Panc1 (cell line): ENCODE data around the gene SLC44A4. TPM values are rescaled to one million over a fixed set of nuclear protein-coding genes. Genes with fewer than 3 reads are reported as not detected.
A peak's percentile ranks its signal among the peaks of the same experiment; 100 is the strongest.

Source experiments
- ATAC-seq: fragments of 200-7000 bp; cut with Tn5 transposase; 2 replicates; pipeline ENCODE4 v1.9.1; 2020; ENCODE audit warnings: mild to moderate bottlenecking, moderate library complexity
- BruUV-seq: library from RNA; stranded (reverse); fragments of 400-500 nt; replicated peaks from 2 replicates; lab custom pipeline; 2021; lab: Mats Ljungman, UMichigan
- CTCF ChIA-PET: fragments of 300-600 bp; sonication (Branson Sonifier 250); formaldehyde crosslinking; loops from one replicate; lab custom pipeline; 2022; ENCODE audit warnings: antibody characterized with exemption; lab: Charles Lee
- POLR2A ChIA-PET: fragments of 300-600 bp; sonication (Branson Sonifier 250); formaldehyde crosslinking; loops from one replicate; lab custom pipeline; 2022; ENCODE audit warnings: antibody characterized with exemption; lab: Charles Lee
- DNase-seq: peaks from one replicate; pipeline ENCODE4 v3.0.0-alpha.2; 2010; ENCODE audit warnings: low read depth, low spot score
- H3K27ac ChIP-seq: 2 replicates; pipeline ENCODE4 v1.5.1; 2011; ENCODE audit warnings: mild to moderate bottlenecking, low read length, inconsistent platforms
- H3K27me3 ChIP-seq: fragments of 200-500 bp; sonication (Bioruptor generic); 2 replicates; pipeline ENCODE4 v1.6.0; 2014; ENCODE audit warnings: low read length, inconsistent platforms; ENCODE audit not compliant: control insufficient read depth, insufficient read depth
- H3K36me3 ChIP-seq: fragments of 200-500 bp; sonication (Bioruptor generic); 2 replicates; pipeline ENCODE4 v1.5.1; 2014; ENCODE audit warnings: inconsistent platforms, mild to moderate bottlenecking, low read length, moderate library complexity; ENCODE audit not compliant: control insufficient read depth, insufficient read depth
- H3K4me1 ChIP-seq: 2 replicates; pipeline ENCODE4 v1.5.1; 2011; ENCODE audit warnings: inconsistent platforms, mild to moderate bottlenecking, low read length, moderate library complexity; ENCODE audit not compliant: control insufficient read depth, insufficient read depth
- H3K4me3 ChIP-seq, 2 experiments: 2 replicates each; pipeline ENCODE4 v1.5.1; 2011 to 2012; ENCODE audit warnings: low read depth in 2 of 2, low read length in 2 of 2, mild to moderate bottlenecking in 2 of 2, inconsistent platforms in 1 of 2, moderate library complexity in 1 of 2
- H3K9me3 ChIP-seq: fragments of 200-500 bp; sonication (Bioruptor generic); 2 replicates; pipeline ENCODE4 v1.5.1; 2014; ENCODE audit warnings: low read depth, mild to moderate bottlenecking, inconsistent platforms, low read length, moderate library complexity; ENCODE audit not compliant: control insufficient read depth, insufficient read depth
- CTCF ChIP-seq: fragments of 450-650 bp; IDR thresholded peaks from 2 replicates; pipeline ENCODE4 v1.5.1; 2017; ENCODE audit warnings: mild to moderate bottlenecking
- POLR2AphosphoS5 ChIP-seq: IDR thresholded peaks from 2 replicates; pipeline ENCODE4 v1.6.1; 2012; ENCODE audit warnings: mild to moderate bottlenecking, low read depth, low read length, moderate library complexity
- REST ChIP-seq, 2 experiments: IDR thresholded peaks; 2 replicates each; pipeline ENCODE4 v1.6.1; 2011 to 2012; ENCODE audit warnings: low read depth in 2 of 2, control low read depth in 1 of 2, low read length in 1 of 2, mild to moderate bottlenecking in 1 of 2, moderate library complexity in 1 of 2; ENCODE audit not compliant: insufficient read depth in 1 of 2
- SIN3A ChIP-seq: IDR thresholded peaks from 2 replicates; pipeline ENCODE4 v1.6.1; 2012; ENCODE audit warnings: low read depth, mild to moderate bottlenecking, low read length, moderate library complexity, borderline replicate concordance; ENCODE audit not compliant: insufficient read depth
- TCF7L2 ChIP-seq: IDR thresholded peaks from 2 replicates; pipeline ENCODE4 v1.6.1; 2011; ENCODE audit warnings: mild to moderate bottlenecking, low read depth, low read length, inconsistent platforms
- in situ Hi-C: cut with HindIII; loops from 2 replicates; pipeline ENCODE4 v1.10.0; 2016; ENCODE audit warnings: low sequenced_read_pairs, low pct_unique_long_range_greater_than_20kb
- intact Hi-C: fragments of 100-400 bp; cut with micrococcal nuclease; formaldehyde crosslinking; loops from one replicate; pipeline ENCODE4 v1.10.0; 2022; ENCODE audit not compliant: unreplicated experiment
- total RNA-seq: library from RNA; stranded (reverse); gene quantifications from one replicate; pipeline ENCODE4 v1.2.1, GENCODE V29; 2021; ENCODE audit not compliant: unreplicated experiment

SLC44A4 gene
- total RNA-seq, 1 experiment from 2014 or later = 2.7 TPM

- Histone ChIP-seq H3K4me3 (peak overlapping the region; percentile 73 to 96), H3K27ac (peak overlapping the region; percentile 67), H3K4me1 (peaks cover 17% of the 10 kb centered on the region), H3K27me3 (no peaks in the 10 kb centered on the region), H3K9me3 (no peaks in the 10 kb centered on the region), H3K36me3 (no peaks in the 10 kb centered on the region; the same call in 1 of the 2 replicates)
- intact Hi-C loops = no loop called here
- POLR2A ChIA-PET = interaction anchor here (0.5 kb wide), 1 partner anchor 9 kb away, joined by 16 read pairs; no protein-coding TSS in a partner anchor
- CTCF ChIA-PET = interaction anchor here (0.6 kb wide), 1 partner anchor 10 kb away, joined by 3 read pairs; no protein-coding TSS in a partner anchor
- TF ChIP-seq SIN3A = no peak
- TF ChIP-seq REST (IDR thresholded peaks at IDR 0.05; ENCODE audit: insufficient read depth in 1 of 2, low read depth in 2 of 2, low read length in 1 of 2) = no peak
- no peak for TF ChIP-seq TCF7L2
- TF ChIP-seq CTCF = no peak
- TF ChIP-seq POLR2AphosphoS5 = no peak
- BruUV-seq = no TSS peak
- in situ Hi-C loops = no loop called here
- DNase-seq = no peak
- no peak; the same call in 1 of the 2 replicates for ATAC-seq
Measured at GRCh38 chr6:31896856-31897611, 18.2 kb upstream of the SLC44A4 start.

GRCh38 chr6:31896493-31896855 is 17.7 kb upstream of the SLC44A4 start:
- ATAC-seq (no peak), DNase-seq (no peak)
- intact Hi-C loops = no loop called here
- Histone ChIP-seq H3K4me3 (peak overlapping the region; percentile 73 to 96), H3K36me3 (no peaks in the 10 kb centered on the region; the same call in none of the 2 replicates), H3K4me1 (peaks cover 17% of the 10 kb centered on the region), H3K9me3 (no peaks in the 10 kb centered on the region), H3K27me3 (no peaks in the 10 kb centered on the region), H3K27ac (peak overlapping the region; percentile 67)
- in situ Hi-C loops = no loop called here
- ChIA-PET POLR2A (no interaction called here), CTCF (no interaction called here)
- BruUV-seq = no TSS peak
- TF ChIP-seq REST (IDR thresholded peaks at IDR 0.05; ENCODE audit: insufficient read depth in 1 of 2, low read depth in 2 of 2, low read length in 1 of 2) = no peak
- TF ChIP-seq POLR2AphosphoS5 = no peak
- no peak for TF ChIP-seq CTCF
- no peak for TF ChIP-seq SIN3A
